GM19023 (cell line): Measurements from ENCODE around the gene DNM3.

ENCODE experiments used
- ATAC-seq: cut with Tn5 transposase; IDR thresholded peaks from one replicate; pipeline ENCODE4 v1.9.1; 2021; ENCODE audit warnings: mild to moderate bottlenecking, moderate library complexity; ENCODE audit not compliant: unreplicated experiment

Gene DNM3

DNA sequence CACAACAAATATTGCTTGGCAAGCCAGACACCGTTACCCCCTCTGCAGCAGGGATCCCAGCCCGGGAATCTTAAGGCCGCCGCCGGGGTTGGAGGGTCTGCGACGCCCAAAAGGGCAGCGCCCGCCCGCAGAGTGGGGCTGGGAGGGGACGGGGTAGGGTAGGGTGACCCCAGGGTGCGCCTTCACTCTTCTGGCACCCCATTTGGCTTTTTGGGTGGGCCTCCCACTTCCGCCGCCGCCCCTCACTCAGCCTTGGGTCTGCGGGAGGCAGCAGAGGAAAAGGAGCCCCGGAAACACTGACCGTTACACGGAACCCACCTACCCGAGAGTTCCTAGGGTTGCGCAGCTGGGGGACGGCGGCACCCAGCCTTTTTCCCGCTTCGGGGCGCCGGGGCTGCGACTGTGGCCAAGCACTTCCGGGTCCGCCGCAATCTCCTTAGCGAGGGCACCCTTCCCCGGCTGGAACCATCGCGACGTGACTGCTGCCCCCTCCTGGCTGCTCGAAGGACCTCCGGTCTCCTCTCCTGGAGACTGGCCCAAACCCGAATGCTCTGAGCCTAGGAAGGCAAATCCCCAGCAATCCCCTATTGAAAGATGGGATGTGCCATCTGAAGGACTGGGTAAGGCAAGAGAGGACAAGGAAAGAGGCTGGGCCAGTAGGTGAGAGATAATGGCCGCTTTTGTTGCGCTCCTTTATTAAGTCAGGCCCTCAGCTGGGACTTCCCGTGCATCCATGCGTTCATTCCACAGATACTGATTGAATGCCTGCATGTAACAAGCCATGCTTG is 602.6 kb downstream of the DNM3 start, which contains the start of gene PIGC:
Gene PIGC, minus strand, starts transcription at position 404 of the 788 bp plus-strand sequence. CDS start 1,447 bp downstream, outside the sequence.
- ATAC-seq: peak; percentile 100

GRCh38 chr1:172446547-172446946 is 605.2 kb downstream of the DNM3 start:
- ATAC-seq: no peak

DNA sequence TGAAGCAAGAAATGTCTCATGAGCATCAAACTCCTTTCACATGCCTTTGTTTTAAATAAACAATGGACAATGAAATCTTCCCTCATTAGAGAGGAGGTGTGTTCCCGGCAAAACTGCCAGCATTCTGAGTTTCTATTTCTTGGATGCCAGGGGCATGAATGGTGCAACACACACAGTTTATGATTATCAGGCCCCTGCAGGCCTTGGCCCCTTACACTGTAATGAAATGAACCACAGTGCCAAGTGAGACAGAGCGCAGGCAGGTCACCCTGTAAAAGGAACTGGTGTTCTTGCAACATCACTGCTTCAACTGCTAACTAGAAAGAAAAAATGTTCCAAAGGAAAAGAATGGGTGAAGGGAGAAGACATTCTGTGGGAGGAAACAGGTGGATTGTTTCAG is 606.3 kb downstream of the DNM3 start:
- no peak for ATAC-seq

DNA sequence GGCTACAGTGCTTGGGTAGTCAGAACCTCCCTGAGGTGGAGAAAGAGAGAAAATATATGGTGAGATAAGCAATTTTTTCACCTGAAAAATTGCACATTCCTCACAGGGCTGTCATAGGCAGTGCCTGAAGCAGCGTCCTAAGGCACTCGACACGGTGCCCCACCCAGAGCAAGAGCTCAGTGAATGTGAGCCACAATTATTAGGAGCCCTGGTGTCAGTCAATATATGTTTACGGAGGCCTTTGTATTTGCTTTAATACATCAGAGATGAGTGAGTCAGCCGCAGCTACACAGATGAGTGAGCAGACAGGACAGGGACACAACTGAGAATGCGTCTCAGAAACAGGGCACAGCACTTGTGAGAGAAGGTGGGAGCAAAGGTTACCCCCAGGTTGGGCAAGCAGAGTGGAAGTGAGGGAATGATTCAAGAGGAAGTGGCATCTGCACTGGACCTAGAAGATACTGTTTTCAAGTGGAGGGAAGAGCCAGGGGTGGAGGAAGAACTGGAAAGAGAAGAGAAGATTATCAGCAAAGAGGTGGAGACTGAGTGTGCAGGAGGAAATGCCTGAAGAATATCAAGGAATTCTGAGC is 607.8 kb downstream of the DNM3 start:
- ATAC-seq: no peak

GRCh38 chr1:172449585-172450523 is 608.6 kb downstream of the DNM3 start:
- peak; percentile 94 for ATAC-seq

DNA sequence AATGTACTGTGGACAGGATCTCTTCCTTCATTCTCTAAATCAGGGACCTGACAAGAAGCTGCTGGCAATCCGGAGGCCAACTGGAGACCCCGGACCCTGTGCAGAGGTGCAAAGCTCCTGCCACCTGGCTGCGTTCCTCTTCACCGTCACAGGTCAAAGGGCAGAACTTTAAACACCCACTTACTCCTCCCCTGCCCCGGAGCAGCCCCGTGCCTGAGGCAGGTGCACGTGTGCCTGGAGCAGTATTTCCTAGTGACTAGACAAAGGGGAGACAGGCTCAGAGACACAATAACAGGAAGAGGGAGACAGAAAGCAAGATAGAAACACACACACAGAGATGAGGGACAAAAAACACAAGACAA is 609.2 kb downstream of the DNM3 start:
- ATAC-seq: no peak

GRCh38 chr1:172451002-172451443 is 609.7 kb downstream of the DNM3 start:
- ATAC-seq: no peak

GRCh38 chr1:172452536-172453152 is 611.3 kb downstream of the DNM3 start:
- no peak for ATAC-seq

DNA sequence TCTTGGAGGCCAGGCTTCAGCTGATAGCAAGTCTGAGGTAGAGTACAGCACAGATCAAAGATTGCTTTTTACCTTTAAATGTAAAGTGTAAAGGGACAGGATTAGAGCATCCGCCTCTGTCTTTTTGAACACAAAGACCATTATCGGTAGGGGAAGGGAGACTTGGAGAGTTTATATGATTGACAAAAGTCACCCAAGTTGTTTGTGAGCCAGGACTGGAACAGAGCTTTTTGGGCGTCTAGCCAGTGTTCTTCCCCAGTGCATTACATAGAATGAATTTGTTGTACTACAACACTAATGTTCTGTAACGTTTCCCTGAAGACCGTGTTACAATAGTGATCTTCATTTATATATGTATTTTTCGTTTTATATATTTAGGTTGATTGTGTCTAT is 611.9 kb downstream of the DNM3 start:
- ATAC-seq: no peak

- no peak for ATAC-seq
These were observed 612.3 kb downstream of the DNM3 start for GRCh38 chr1:172453607-172454006.

DNA sequence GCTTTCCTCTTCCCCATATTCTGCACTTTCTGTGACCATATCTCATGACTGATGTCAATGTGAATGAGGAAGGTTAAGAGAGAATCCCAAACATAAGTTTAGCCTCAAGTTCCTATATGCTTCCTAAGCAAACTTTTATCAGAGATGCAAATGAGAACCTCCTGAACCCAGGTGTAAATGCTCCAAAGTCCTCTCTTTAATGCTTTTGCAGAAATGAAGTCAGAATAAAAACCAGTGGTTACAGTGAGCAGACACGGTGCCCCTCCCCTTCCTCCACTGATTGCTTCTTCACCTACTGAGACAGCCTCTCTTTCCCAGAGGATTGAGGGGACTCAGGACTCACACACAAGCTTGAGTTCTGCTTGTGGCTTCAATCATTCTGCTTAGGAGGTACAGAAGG is 614.2 kb downstream of the DNM3 start:
- ATAC-seq: no peak

DNA sequence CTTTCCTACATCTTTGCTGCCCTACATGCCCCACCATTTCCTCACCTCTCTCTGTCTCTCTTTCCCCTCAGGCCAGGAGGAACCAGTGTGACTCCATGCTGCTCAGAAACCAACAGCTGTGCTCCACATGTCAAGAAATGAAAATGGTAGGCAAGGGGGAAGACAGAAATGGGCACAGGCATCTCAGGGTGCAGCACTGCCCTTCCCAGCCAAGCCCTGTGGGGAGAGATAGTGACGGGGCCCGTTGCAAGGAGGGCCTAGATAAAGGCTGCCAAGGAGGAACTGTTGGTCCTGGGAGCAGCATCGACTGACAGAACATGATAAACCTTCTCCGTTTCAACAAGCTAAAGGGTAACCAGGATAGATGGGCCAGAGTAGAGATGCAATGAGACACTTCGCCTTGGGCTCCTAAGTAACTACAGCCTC is 615.1 kb downstream of the DNM3 start:
- ATAC-seq: no peak

DNA sequence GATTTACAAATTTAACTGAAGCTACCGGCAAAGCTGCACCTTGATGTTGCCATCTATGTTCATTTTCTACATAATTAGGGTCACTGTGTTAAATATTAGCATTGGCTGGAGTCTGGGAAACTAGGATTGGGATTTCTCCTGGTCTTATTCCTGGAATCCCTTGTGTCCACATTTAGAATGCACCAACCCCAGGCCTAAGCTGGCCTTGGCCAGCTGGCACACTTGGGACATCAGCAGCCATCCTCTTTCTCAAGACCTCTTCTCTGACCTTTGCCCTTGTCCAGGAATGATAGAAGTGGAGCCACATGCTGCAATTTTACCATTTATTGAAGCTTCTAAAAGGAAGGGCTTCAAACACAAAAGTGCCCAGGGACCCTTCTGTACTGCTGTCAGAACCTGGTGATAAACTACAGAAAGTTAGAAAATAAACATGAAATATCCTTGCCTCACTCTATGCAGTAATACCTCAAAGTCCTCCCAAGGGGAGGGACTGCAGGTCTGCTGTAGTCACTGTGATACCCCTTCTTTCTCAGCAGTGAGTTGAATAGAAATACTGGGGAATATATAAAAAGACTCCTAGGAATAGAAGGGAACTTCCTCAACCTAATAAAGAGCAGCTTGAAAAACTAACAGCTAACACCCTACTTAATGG is 616.3 kb downstream of the DNM3 start:
- no peak for ATAC-seq

DNA sequence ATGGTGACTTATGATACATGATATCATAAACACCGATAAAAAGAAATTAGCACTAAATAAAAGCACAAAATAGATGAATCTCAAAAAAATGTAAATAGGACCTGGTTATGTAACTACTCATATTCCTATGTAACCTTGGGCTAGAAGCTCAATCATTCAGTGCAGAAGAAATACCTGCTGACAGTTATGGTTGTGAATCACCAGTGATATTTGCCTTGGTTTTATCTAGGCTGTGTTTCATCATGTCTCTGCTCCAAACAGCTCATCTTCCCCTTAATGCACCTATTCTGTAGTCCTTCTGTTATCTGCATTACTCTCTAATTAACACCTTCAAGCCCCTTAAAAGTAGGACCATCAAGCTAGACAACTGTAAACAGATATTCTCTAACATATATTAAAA is 618.9 kb downstream of the DNM3 start:
- no peak for ATAC-seq

DNA sequence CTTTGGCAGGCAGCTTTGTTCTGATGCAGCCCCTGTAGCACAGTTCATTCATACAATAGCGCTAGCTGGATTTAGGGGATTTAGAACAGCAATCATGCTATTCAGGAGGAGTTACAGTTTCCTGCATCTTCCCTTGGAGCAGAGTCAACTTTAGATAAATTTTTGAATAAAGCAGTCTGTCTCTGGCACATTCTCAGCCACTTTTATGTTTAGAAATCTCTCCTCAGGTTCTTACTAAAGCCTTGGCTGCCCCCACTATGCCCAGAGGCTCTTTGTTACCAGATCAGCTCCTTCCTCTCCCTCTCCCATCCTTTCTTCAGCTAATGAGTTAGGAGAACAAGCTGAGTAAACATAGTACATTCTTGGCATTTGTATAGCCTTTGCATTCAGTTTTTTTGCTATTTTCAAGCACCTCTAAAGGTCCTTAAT is 619.6 kb downstream of the DNM3 start:
- ATAC-seq: no peak
